SK-N-SH (cell line): ENCODE data around the gene IER2. TPM values are rescaled to one million over a fixed set of nuclear protein-coding genes. Genes with fewer than 3 reads are reported as not detected.

Experiments used
- CTCF ChIA-PET: fragments of 300-600, 350-600 bp; formaldehyde crosslinking; extraction: SDS; loops from one replicate; lab custom pipeline; 2021; lab: Yijun Ruan, JAX
- POLR2A ChIA-PET: fragments of 350-600 bp; sonication (Branson Sonifier 250); formaldehyde crosslinking; extraction: SDS; loops from one replicate; lab custom pipeline; 2020; ENCODE audit warnings: antibody characterized with exemption, inconsistent platforms; lab: Yijun Ruan, JAX
- DNase-seq: peaks from one replicate; pipeline ENCODE4 v3.0.0; 2012
- H2AFZ ChIP-seq: fragments of 200-600 bp; sonication (generic); 2 replicates; pipeline ENCODE4 v1.8.1; 2016; ENCODE audit warnings: antibody characterized with exemption, mild to moderate bottlenecking, low read depth
- H3F3A ChIP-seq: fragments of 200-600 bp; sonication (generic); replicated peaks from 2 replicates; pipeline ENCODE3; 2016; ENCODE audit warnings: antibody characterized with exemption, mild to moderate bottlenecking; ENCODE audit not compliant: insufficient read depth
- H3K27ac ChIP-seq, 2 experiments: fragments of 200-500 bp in 1 of 2; fragments of 200-600 bp in 1 of 2; sonication (Bioruptor generic) in 1 of 2; sonication (generic), shearing (Covaris generic) in 1 of 2; 2 replicates each; pipeline versions ENCODE4 v1.5.1 to v1.6.1; 2014 to 2016; ENCODE audit warnings: low read depth in 2 of 2, inconsistent platforms in 1 of 2, low read length in 1 of 2, mild to moderate bottlenecking in 1 of 2, mixed read lengths in 1 of 2
- H3K27me3 ChIP-seq: fragments of 200-600 bp; sonication (generic), shearing (Covaris generic); 2 replicates; pipeline ENCODE4 v1.6.1; 2016; ENCODE audit warnings: mixed run types; ENCODE audit not compliant: insufficient read depth
- H3K36me3 ChIP-seq, 2 experiments: fragments of 200-500 bp in 1 of 2; fragments of 200-600 bp in 1 of 2; sonication (Bioruptor generic) in 1 of 2; sonication (generic) in 1 of 2; replicated peaks in 1 of 2; 2 replicates each; pipeline versions ENCODE3 to v1.5.1; 2014 to 2016; ENCODE audit warnings: low read length in 1 of 2, mild to moderate bottlenecking in 1 of 2; ENCODE audit not compliant: insufficient read depth in 2 of 2, control insufficient read depth in 1 of 2
- H3K4me1 ChIP-seq, 2 experiments: fragments of 200-500 bp in 1 of 2; fragments of 200-600 bp in 1 of 2; sonication (Bioruptor generic) in 1 of 2; sonication (generic), shearing (Covaris generic) in 1 of 2; 2 replicates each; pipeline versions ENCODE4 v1.5.1 to v1.6.1; 2014 to 2016; ENCODE audit warnings: low read depth in 1 of 2, low read length in 1 of 2, mixed run types in 1 of 2; ENCODE audit not compliant: insufficient read depth in 2 of 2, control insufficient read depth in 1 of 2
- H3K4me2 ChIP-seq: fragments of 200-600 bp; sonication (generic), shearing (Covaris generic); 2 replicates; pipeline ENCODE4 v1.6.1; 2017; ENCODE audit warnings: mixed run types
- H3K4me3 ChIP-seq, 2 experiments: fragments of 200-500 bp in 1 of 2; fragments of 200-600 bp in 1 of 2; sonication (Bioruptor generic) in 1 of 2; sonication (generic), shearing (Covaris generic) in 1 of 2; 2 replicates each; pipeline versions ENCODE4 v1.5.1 to v1.8.1; 2014 to 2016; ENCODE audit warnings: low read depth in 2 of 2, inconsistent platforms in 1 of 2, low read length in 1 of 2, mild to moderate bottlenecking in 1 of 2, mixed read lengths in 1 of 2, moderate library complexity in 1 of 2
- H3K79me2 ChIP-seq: fragments of 200-600 bp; sonication (generic); 2 replicates; pipeline ENCODE4 v1.8.1; 2017; ENCODE audit warnings: mild to moderate bottlenecking; ENCODE audit not compliant: insufficient read depth
- H3K9ac ChIP-seq: fragments of 200-600 bp; sonication (generic); 2 replicates; pipeline ENCODE4 v1.6.1; 2017; ENCODE audit warnings: mixed run types
- H3K9me2 ChIP-seq: fragments of 200-600 bp; sonication (generic); 2 replicates; pipeline ENCODE4 v1.6.1; 2017; ENCODE audit warnings: mixed run types
- H3K9me3 ChIP-seq: fragments of 200-600 bp; sonication (generic); 2 replicates; pipeline ENCODE4 v1.6.1; 2017; ENCODE audit warnings: mixed run types, mild to moderate bottlenecking, moderate library complexity
- H4K20me1 ChIP-seq: fragments of 200-600 bp; sonication (generic); 2 replicates; pipeline ENCODE4 v1.6.1; 2017; ENCODE audit warnings: mild to moderate bottlenecking, mixed run types; ENCODE audit not compliant: insufficient read depth
- CTCF ChIP-seq: fragments of 200-600 bp; sonication (generic); IDR thresholded peaks from 2 replicates; pipeline ENCODE4 v1.6.1; 2017; ENCODE audit warnings: antibody characterized with exemption, mild to moderate bottlenecking, moderate library complexity
- ELF1 ChIP-seq: IDR thresholded peaks from 2 replicates; pipeline ENCODE4 v1.4.0; 2012
- EZH2phosphoT487 ChIP-seq: fragments of 200-600 bp; sonication (generic); IDR thresholded peaks from 2 replicates; pipeline ENCODE4 v1.6.1; 2017; ENCODE audit warnings: low read depth, mixed run types, mild to moderate bottlenecking, antibody characterized with exemption, moderate library complexity, borderline replicate concordance
- FOSL2 ChIP-seq: IDR thresholded peaks from 2 replicates; pipeline ENCODE4 v1.4.0; 2012; ENCODE audit warnings: low read depth, mild to moderate bottlenecking, moderate library complexity, borderline replicate concordance
- MXI1 ChIP-seq: IDR thresholded peaks from 2 replicates; pipeline ENCODE4 v1.6.1; 2012; ENCODE audit warnings: mild to moderate bottlenecking, low read depth, low read length, improper control_type of control experiment
- NFIC ChIP-seq: IDR thresholded peaks from 2 replicates; pipeline ENCODE4 v1.4.0; 2012; ENCODE audit warnings: borderline replicate concordance
- NRF1 ChIP-seq: IDR thresholded peaks from 2 replicates; pipeline ENCODE4 v1.6.1; 2012; ENCODE audit warnings: low read depth, mild to moderate bottlenecking, low read length
- POLR2AphosphoS5 ChIP-seq: IDR thresholded peaks from 2 replicates; pipeline ENCODE4 v1.6.1; 2012; ENCODE audit warnings: low read depth, low read length
- RCOR1 ChIP-seq: fragments of 150-350 bp; IDR thresholded peaks from 2 replicates; pipeline ENCODE4 v1.6.1; 2017; ENCODE audit warnings: antibody characterized with exemption, low read length
- RXRA ChIP-seq: IDR thresholded peaks from 2 replicates; pipeline ENCODE4 v1.4.0; 2012; ENCODE audit warnings: low read depth, mild to moderate bottlenecking, borderline replicate concordance
- SIN3A ChIP-seq: IDR thresholded peaks from 2 replicates; pipeline ENCODE4 v1.6.1; 2012; ENCODE audit warnings: low read depth, mild to moderate bottlenecking, low read length, moderate library complexity, borderline replicate concordance
- SMC3 ChIP-seq: IDR thresholded peaks from 2 replicates; pipeline ENCODE4 v1.6.1; 2012; ENCODE audit warnings: low read depth, low read length, improper control_type of control experiment
- TAF1 ChIP-seq: IDR thresholded peaks from 2 replicates; pipeline ENCODE4 v1.6.1; 2012; ENCODE audit warnings: low read depth, mild to moderate bottlenecking, low read length, moderate library complexity, borderline replicate concordance
- TEAD4 ChIP-seq: IDR thresholded peaks from 2 replicates; pipeline ENCODE4 v1.4.0; 2012; ENCODE audit warnings: mild to moderate bottlenecking, borderline replicate concordance; ENCODE audit not compliant: insufficient read depth
- YY1 ChIP-seq: IDR thresholded peaks from 2 replicates; pipeline ENCODE4 v1.4.0; 2012; ENCODE audit warnings: low read depth, mild to moderate bottlenecking
- ZBTB33 ChIP-seq: IDR thresholded peaks from 2 replicates; pipeline ENCODE4 v1.4.0; 2012; ENCODE audit warnings: low read depth, borderline replicate concordance
- WGBS: methylation state at CpG from one replicate; pipeline ENCODE4 v1.1.6; 2017; ENCODE audit warnings: low lambda C conversion rate; 5-methylcytosine and 5-hydroxymethylcytosine counted together
- polyA plus RNA-seq, 3 experiments: library from polyadenylated mRNA; depleted of rRNA; stranded (reverse); fragments of >200 nt; gene quantifications; 2 replicates each; pipeline ENCODE4 v1.2.3, GENCODE V29; 2012
- TF ChIP-seq, protein P1 (sequence below): IDR thresholded peaks from 2 replicates; pipeline ENCODE4 v1.6.1; 2012; ENCODE audit warnings: mild to moderate bottlenecking, low read depth, low read length, moderate library complexity
- TF ChIP-seq, protein P2 (sequence below): IDR thresholded peaks from 2 replicates; pipeline ENCODE4 v1.4.0; 2012; ENCODE audit warnings: low read depth, borderline replicate concordance

The IER2 gene
- polyA plus RNA-seq, 1 of the 3 experiments (the other 2 are of a cell fraction), result 115 TPM

GRCh38 chr19:13134626-13135025 is 15.6 kb upstream of the IER2 start:
- H3K36me3 ChIP-seq, result peaks cover 5 to 43% of the 10 kb centered on the region in 2 experiments
- TF ChIP-seq RXRA (no peak), FOSL2 (no peak), POLR2AphosphoS5 (no peak), NFIC (no peak), CTCF (no peak), SIN3A (no peak), MXI1 (no peak), YY1 (no peak), ELF1 (no peak), TAF1 (no peak), EZH2phosphoT487 (no peak), SMC3 (no peak), ZBTB33 (no peak), RCOR1 (no peak), TEAD4 (no peak), NRF1 (no peak)
- TF ChIP-seq, protein P1, sequence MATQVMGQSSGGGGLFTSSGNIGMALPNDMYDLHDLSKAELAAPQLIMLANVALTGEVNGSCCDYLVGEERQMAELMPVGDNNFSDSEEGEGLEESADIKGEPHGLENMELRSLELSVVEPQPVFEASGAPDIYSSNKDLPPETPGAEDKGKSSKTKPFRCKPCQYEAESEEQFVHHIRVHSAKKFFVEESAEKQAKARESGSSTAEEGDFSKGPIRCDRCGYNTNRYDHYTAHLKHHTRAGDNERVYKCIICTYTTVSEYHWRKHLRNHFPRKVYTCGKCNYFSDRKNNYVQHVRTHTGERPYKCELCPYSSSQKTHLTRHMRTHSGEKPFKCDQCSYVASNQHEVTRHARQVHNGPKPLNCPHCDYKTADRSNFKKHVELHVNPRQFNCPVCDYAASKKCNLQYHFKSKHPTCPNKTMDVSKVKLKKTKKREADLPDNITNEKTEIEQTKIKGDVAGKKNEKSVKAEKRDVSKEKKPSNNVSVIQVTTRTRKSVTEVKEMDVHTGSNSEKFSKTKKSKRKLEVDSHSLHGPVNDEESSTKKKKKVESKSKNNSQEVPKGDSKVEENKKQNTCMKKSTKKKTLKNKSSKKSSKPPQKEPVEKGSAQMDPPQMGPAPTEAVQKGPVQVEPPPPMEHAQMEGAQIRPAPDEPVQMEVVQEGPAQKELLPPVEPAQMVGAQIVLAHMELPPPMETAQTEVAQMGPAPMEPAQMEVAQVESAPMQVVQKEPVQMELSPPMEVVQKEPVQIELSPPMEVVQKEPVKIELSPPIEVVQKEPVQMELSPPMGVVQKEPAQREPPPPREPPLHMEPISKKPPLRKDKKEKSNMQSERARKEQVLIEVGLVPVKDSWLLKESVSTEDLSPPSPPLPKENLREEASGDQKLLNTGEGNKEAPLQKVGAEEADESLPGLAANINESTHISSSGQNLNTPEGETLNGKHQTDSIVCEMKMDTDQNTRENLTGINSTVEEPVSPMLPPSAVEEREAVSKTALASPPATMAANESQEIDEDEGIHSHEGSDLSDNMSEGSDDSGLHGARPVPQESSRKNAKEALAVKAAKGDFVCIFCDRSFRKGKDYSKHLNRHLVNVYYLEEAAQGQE, result no peak
- TF ChIP-seq, protein P2, sequence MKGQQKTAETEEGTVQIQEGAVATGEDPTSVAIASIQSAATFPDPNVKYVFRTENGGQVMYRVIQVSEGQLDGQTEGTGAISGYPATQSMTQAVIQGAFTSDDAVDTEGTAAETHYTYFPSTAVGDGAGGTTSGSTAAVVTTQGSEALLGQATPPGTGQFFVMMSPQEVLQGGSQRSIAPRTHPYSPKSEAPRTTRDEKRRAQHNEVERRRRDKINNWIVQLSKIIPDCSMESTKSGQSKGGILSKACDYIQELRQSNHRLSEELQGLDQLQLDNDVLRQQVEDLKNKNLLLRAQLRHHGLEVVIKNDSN, result no peak
- H3K27me3 ChIP-seq, result no peaks in the 10 kb centered on the region
- H3K4me3 ChIP-seq, result no peak overlapping the region
- DNase-seq, result no peak
- H3K9me3 ChIP-seq, result no peaks in the 10 kb centered on the region
- H4K20me1 ChIP-seq, result peaks cover 55% of the 10 kb centered on the region
- H3K4me2 ChIP-seq, result no peak overlapping the region
- no peaks in the 10 kb centered on the region for H3K9me2 ChIP-seq
- WGBS, result 92% methylated on average over 3 of the region's 3 CpGs
- peaks cover 62% of the 10 kb centered on the region for H3K79me2 ChIP-seq
- H3K9ac ChIP-seq, result no peak overlapping the region
- CTCF ChIA-PET, result no interaction called here
- peaks cover 24% of the 10 kb centered on the region for H3F3A ChIP-seq
- POLR2A ChIA-PET, result no interaction called here
- no peak overlapping the region for H2AFZ ChIP-seq
- no peak overlapping the region for H3K27ac ChIP-seq
- peaks cover 0 to 15% of the 10 kb centered on the region in 2 experiments; a peak in 2 of 4 replicates for H3K4me1 ChIP-seq
